ENCODE data around the gene B3GNT3.

B3GNT3 gene

DNA sequence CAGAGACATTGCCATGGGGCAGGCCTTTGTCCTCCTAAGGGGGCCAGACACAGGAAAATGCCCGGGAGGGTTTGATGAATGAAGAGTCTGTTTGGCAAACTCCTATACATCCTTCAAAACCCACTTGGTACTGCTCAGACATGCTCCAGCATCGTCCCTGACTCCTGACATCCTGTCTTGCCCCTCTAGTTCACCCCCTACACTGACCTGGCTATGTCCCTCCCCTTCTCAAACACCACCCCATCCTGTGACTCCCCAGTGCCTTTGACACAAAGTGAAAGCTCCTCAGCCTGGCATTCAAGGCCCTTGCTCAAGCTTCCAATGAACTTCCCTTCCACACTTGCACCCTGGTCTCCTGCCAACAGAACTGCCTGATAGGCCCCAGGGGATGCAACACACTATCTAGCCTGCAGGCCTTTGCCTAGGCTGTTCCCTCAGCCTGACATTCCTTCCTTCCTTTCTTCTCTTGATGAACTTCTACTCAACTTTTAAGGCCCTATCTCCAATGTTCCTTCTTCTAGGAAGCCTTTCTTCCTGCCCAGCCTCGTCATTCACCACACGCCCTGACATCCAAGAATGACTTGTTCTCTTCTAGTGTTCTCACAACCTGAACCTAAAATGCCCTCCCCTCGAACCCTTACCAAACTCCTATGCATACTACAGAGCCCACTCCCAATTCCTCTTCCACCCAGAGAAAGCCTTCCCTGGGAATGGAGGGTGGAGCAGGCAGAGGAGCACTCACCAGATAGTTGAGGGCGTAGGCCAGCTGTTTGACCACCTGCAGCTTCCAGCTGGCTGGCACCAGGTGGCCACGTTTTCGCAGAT, 40.5 kb downstream of the B3GNT3 start:
- DNase-seq, result no peak

DNA sequence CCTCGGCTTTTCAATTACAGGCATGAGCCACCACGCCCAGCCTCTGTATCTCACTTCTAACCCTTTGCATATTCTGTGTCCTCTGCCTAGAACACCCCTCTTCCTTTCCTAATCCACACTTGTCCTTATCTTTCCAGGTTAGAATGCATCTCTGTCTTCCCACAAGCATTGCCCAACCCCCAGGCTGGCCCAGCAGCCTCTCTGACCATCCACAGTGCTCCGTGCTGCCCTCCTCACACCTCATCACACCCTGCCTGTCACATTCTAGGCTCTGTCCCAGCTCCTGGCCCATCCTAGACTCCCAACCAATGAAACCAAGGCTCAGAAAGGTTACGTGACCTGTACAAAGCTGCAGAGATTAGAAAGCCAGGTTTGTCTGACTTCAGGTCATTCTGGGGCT, 41.6 kb downstream of the B3GNT3 start:
- DNase-seq, result no peak

GRCh38 chr19:17837972-17838371, 43.0 kb downstream of the B3GNT3 start:
- DNase-seq, result peak; percentile 17 to 34 (median 29)

DNA sequence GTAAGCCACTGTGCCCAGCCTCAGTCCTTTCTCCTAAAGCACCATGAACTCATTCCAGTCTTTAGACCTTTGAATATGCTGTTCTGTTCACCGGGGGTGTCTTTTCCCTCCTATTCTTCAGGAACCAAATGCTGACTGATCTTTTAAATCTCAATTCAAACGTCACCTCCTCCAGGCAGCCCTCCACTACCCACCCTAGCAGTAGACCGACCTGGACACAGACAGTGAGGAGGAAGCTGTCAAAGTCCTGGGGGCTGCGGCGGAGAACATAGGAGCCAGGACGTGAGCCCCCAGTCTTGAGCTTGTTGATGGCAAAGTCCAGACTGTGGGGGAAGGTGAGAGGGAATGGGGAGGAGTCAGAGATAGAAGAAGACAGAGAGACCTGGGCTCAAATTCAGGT, 45.1 kb downstream of the B3GNT3 start:
- no peak for DNase-seq

- no peak for DNase-seq
Observed at GRCh38 chr19:17841371-17841809, 46.5 kb downstream of the B3GNT3 start.

DNA sequence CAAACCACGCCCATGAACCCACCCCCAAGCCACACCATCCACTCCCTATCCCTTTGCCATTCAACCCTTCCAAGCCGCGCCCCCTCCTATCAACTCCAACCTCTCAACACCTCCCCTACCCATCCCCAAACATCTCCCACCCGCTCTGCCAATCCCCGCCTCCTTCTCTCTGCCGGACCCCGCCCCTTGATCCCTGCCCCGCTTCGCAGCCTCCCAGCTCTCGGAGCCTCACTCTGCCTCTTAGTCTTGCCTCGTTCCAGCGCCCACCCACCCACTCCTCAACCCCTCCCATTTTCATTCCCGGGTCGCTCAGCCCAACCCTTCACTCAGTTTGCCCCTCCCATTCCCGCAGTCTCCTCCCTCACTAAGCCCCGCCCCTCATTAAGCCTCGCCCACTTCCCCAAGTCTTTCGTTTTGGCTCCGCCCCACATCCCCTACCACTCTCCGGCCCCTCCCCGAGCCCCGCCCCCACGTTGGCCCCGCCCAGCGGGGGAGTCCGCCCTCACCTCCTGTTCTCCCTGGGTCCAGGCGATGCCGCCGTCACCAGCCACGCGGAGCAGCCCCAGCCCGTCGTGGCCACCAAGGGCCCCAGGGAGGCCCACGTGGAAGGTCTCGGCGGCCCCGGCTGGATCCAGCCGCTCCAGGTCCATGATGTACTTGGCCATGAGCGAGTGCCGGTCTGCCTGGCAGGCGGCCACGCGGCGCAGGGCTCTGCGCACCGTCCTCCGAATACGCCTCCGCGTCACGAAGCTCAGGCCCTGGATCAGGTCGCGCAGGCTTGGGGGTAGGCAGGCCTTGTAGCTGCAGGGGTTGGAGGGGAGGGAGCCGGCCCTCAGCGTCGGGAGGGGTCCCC, 47.1 kb downstream of the B3GNT3 start:
- peak; percentile 31 to 55 (median 33) for DNase-seq

- no peak for DNase-seq
Observed at GRCh38 chr19:17842663-17843291, 47.8 kb downstream of the B3GNT3 start.

GRCh38 chr19:17843292-17843827, 48.4 kb downstream of the B3GNT3 start:
- DNase-seq, result peak in 2 of 3 donors; percentile 23 to 33

DNA sequence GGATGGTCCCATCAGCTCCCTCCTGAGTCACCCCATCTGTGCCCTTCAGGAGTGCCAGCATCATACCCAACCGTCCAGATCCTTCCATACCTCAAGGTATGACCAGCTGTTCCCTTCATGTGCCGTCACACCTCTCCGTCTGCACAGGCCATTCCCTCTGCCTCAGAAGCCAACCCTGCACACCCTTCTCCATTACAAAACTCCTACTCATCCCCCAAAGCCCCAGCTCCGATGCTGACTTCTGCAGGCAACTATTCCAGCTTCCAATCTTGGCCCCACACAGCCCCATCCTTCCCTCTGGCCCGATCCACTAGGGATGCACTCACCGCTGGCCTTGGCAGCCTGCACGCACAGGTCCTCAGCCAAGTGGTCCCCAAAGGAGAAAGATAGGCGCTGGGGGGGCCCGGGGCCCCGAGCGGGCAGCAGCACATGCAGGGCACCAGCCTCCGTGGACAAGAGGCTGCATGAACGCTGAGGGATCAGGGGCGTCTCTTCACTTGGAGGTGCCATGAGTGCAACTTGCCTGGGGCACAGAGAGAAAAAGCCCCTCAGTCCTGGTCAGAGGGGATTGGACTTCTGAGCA, 49.1 kb downstream of the B3GNT3 start:
- no peak for DNase-seq

GRCh38 chr19:17846146-17846545, 51.2 kb downstream of the B3GNT3 start:
- peak in 2 of 3 donors; percentile 27 to 29 for DNase-seq

GRCh38 chr19:17847538-17848366, 52.8 kb downstream of the B3GNT3 start, which contains the start of gene JAK3:
Gene JAK3, minus strand, starts transcription at chr19:17847982. Its CDS starts 3,565 bp downstream, at chr19:17844417.
- DNase-seq, result peak; percentile 74 to 87 (median 83)

GRCh38 chr19:17848595-17849292, 53.8 kb downstream of the B3GNT3 start:
- no peak for DNase-seq

DNA sequence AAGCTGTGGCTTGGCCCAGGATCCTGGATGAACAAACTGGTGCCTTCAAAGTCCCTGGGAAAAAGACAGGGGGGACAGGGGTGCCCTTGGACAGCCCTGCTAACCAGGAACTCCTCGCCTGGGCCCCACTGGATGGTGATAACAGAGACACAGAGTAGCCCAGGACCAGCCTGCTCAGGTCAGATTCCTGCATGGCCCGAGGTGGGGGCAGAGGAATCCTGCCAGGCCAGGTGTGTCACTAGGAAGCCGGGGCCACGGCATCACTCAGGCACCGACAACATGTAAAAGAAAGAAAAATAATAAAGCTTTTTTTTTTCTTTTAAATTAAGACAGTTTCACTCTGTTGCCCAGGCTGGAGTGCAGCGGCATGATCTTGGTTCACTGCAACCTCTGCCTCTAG, 59.1 kb downstream of the B3GNT3 start:
- DNase-seq, result no peak

GRCh38 chr19:17855280-17856152, 60.6 kb downstream of the B3GNT3 start:
- DNase-seq, result peak; percentile 84 to 89 (median 88)

GRCh38 chr19:17859533-17860330, 64.8 kb downstream of the B3GNT3 start, which contains the start of gene RPL18A:
Gene RPL18A, plus strand, starts transcription at chr19:17859910. Its CDS starts 47 bp downstream, at chr19:17859957.
- peak; percentile 99 to 100 (median 100) for DNase-seq

- peak; percentile 42 to 64 (median 50) for DNase-seq
Observed at GRCh38 chr19:17860331-17860992, 65.5 kb downstream of the B3GNT3 start.

DNA sequence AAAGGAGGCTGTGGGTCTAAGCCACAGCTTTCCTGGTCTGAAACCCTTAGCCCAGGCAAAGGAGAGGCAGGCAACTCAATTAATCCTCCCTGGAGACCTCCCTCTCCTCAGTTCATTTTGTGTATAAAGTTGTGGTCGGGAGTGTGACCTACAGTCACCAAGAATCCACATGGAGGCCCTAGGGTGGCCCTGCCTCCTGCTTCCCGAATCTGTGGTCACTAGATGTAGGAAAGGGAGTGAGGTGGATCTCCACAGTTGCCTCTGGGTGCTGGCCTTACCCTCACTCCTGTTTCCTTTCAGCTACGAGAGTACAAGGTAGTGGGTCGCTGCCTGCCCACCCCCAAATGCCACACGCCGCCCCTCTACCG, 66.0 kb downstream of the B3GNT3 start:
- no peak for DNase-seq

All from suppressor macrophage treated with lipopolysaccharide for 1 hour (primary cell).